HepG2 (cell line): Measurements from ENCODE around the gene ZDHHC7. TPM values are rescaled to one million over a fixed set of nuclear protein-coding genes. Genes with fewer than 3 reads are reported as not detected.

Experiments used
- AKAP8 ChIP-seq: sonication (generic); formaldehyde crosslinking; IDR thresholded peaks from 2 replicates; pipeline ENCODE4 v1.5.1; 2020; ENCODE audit warnings: mild to moderate bottlenecking, missing genetic modification reagents
- CHD4 ChIP-seq: fragments of 200-600 bp; sonication (generic); IDR thresholded peaks from 2 replicates; pipeline ENCODE4 v1.7.0; 2017; ENCODE audit warnings: mild to moderate bottlenecking, low read length, borderline replicate concordance
- CREBL2 ChIP-seq: sonication (generic); formaldehyde crosslinking; IDR thresholded peaks from 2 replicates; pipeline ENCODE4 v1.8.1; 2023; ENCODE audit warnings: missing genetic modification reagents, mild to moderate bottlenecking, borderline replicate concordance
- ELF4 ChIP-seq: sonication (generic); formaldehyde crosslinking; IDR thresholded peaks from 2 replicates; pipeline ENCODE4 v1.5.0; 2020; ENCODE audit warnings: missing genetic modification reagents, mild to moderate bottlenecking, moderate library complexity, borderline replicate concordance
- FOSL1 ChIP-seq: sonication (generic); formaldehyde crosslinking; IDR thresholded peaks from 2 replicates; pipeline ENCODE4 v1.9.0; 2021; ENCODE audit warnings: missing genetic modification reagents, borderline replicate concordance
- HOXA5 ChIP-seq: sonication (generic); formaldehyde crosslinking; IDR thresholded peaks from 2 replicates; pipeline ENCODE4 v1.4.0; 2020; ENCODE audit warnings: missing genetic modification reagents
- MIER2 ChIP-seq: IDR thresholded peaks from 2 replicates; pipeline ENCODE4 v1.6.1; 2016; ENCODE audit warnings: missing biosample characterization, missing genetic modification reagents
- MIXL1 ChIP-seq: IDR thresholded peaks from 2 replicates; pipeline ENCODE4 v1.6.1; 2016
- NFKBIZ ChIP-seq: IDR thresholded peaks from 2 replicates; pipeline ENCODE4 v1.6.1; 2018; ENCODE audit warnings: missing genetic modification reagents, missing compliant biosample characterization
- SMYD3 ChIP-seq: sonication (generic); formaldehyde crosslinking; IDR thresholded peaks from 2 replicates; pipeline ENCODE4 v1.8.1; 2023; ENCODE audit warnings: mild to moderate bottlenecking, missing genetic modification reagents
- SRSF1 ChIP-seq: fragments of 200-400 bp; formaldehyde crosslinking; optimal IDR thresholded peaks from 2 replicates; pipeline ENCODE3; 2017; ENCODE audit warnings: mild to moderate bottlenecking, low read depth, low read length, moderate library complexity
- TFE3 ChIP-seq: IDR thresholded peaks from 2 replicates; pipeline ENCODE4 v1.6.1; 2016
- ZNF17 ChIP-seq: sonication (generic); formaldehyde crosslinking; IDR thresholded peaks from 2 replicates; pipeline ENCODE4 v1.5.0; 2020; ENCODE audit warnings: mild to moderate bottlenecking, missing genetic modification reagents
- ZNF224 ChIP-seq: sonication (generic); formaldehyde crosslinking; IDR thresholded peaks from 2 replicates; pipeline ENCODE4 v1.5.0; 2020; ENCODE audit warnings: mild to moderate bottlenecking, missing genetic modification reagents
- ZNF333 ChIP-seq: sonication (generic); formaldehyde crosslinking; IDR thresholded peaks from 2 replicates; pipeline ENCODE4 v1.4.0; 2020; ENCODE audit warnings: mild to moderate bottlenecking, missing genetic modification reagents, borderline replicate concordance
- ZNF367 ChIP-seq: sonication (generic); formaldehyde crosslinking; IDR thresholded peaks from 2 replicates; pipeline ENCODE4 v1.4.0; 2020; ENCODE audit warnings: missing genetic modification reagents, borderline replicate concordance
- ZNF556 ChIP-seq: sonication (generic); formaldehyde crosslinking; IDR thresholded peaks from 2 replicates; pipeline ENCODE4 v1.4.0; 2020; ENCODE audit warnings: mild to moderate bottlenecking, missing genetic modification reagents, borderline replicate concordance
- ZNF652 ChIP-seq: IDR thresholded peaks from 2 replicates; pipeline ENCODE4 v1.6.1; 2016; ENCODE audit warnings: low read depth, borderline replicate concordance
- ZNF670 ChIP-seq: sonication (generic); formaldehyde crosslinking; IDR thresholded peaks from 2 replicates; pipeline ENCODE4 v1.8.0; 2022; ENCODE audit warnings: mild to moderate bottlenecking, missing genetic modification reagents, borderline replicate concordance
- ZNF691 ChIP-seq: sonication (generic); formaldehyde crosslinking; IDR thresholded peaks from 2 replicates; pipeline ENCODE4 v1.4.0; 2020; ENCODE audit warnings: missing genetic modification reagents, low read depth, mild to moderate bottlenecking, borderline replicate concordance
- polyA plus RNA-seq, 8 experiments: library from polyadenylated mRNA; depleted of rRNA in 3 of 8; stranded (reverse) in 7 of 8; unstranded in 1 of 8; fragments of >200 nt; fragmentation: Illumina TruSeq in 4 of 8; extraction: Trizol in 4 of 8; gene quantifications; 2 replicates each; pipeline versions ENCODE4 v1.2.1 to v1.2.3, GENCODE V29; 2011 to 2016; ENCODE audit warnings: low read depth in 4 of 8, missing spikeins in 1 of 8, mixed read lengths in 1 of 8; ENCODE audit not compliant: insufficient read depth in 1 of 8
- total RNA-seq, 5 experiments: library from RNA; depleted of rRNA; stranded (reverse); fragments of >200 nt; fragmentation: Illumina TruSeq; extraction: Trizol; gene quantifications; 2 replicates each; pipeline ENCODE4 v1.2.3, GENCODE V29; 2016; ENCODE audit warnings: low read depth in 1 of 5
- TF ChIP-seq, protein P1 (sequence below): sonication (generic); formaldehyde crosslinking; IDR thresholded peaks from 2 replicates; pipeline ENCODE4 v1.4.0; 2020; ENCODE audit warnings: missing genetic modification reagents
- TF ChIP-seq, protein P2 (sequence below): sonication (generic); formaldehyde crosslinking; IDR thresholded peaks from 2 replicates; pipeline ENCODE4 v1.5.1; 2020; ENCODE audit warnings: mild to moderate bottlenecking, moderate library complexity, missing genetic modification reagents

The ZDHHC7 gene
- total and polyA plus RNA-seq, 2 of the 13 experiments (the other 11 are each of a cell fraction or from before 2014, with no cell fraction given), result 46.8 to 67.6 TPM

DNA sequence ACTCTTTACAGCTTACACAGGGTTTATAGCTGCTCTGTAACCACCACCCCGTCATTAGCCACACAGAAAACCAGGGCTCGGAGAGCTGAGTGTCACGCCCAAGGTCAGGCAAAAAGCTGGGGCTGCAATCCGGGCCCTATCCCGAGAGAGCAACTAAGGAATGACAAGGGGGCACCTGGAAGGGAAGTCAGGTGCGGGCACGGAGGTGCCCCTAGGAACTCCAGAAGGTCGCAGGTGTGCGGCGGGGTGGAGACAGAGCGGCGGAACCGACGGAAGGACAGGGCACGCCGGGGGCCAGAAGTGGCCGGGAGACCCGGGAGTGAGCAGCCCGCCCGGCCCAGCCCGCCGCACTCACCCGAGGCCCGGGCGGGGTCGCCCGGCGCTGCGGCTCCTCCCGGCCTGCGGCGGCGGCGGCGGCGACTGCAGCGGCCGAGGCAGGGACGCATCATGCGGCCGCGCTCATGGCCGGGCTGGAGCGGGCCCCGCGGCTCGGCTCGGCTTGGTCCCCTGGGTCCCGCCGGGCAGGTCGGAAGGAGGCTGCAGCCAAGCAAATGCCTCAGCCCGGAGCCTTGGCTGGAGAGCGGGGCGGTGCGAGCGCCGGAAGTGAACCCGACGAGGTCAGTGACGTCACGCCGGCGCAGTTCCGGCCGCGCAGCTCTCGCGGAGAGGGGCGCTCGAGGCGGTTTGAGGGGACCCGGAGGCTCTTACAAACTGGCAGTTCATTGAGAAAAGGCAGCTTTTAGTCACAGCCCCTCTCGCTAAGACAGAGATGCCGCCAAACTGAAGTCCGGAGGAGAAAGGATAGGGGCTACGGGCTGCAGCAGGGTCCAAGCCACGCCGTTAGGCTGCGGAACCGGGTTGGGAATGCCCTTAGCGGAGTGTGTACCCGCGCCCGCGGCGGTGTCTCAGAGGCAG lies at the start of gene ZDHHC7 (continued):
- TF ChIP-seq HOXA5 (CRISPR knock-in tag) (peak; percentile 86; the same call in 1 of the 2 replicates), ZNF670 (CRISPR knock-in tag) (peak; percentile 81), FOSL1 (CRISPR knock-in tag) (0 out of 2 replicates have a peak, but pooled peaks have one; percentile 15), ZNF224 (CRISPR knock-in tag) (0 out of 2 replicates have a peak, but pooled peaks have one; percentile 50), MIXL1 (CRISPR knock-in tag) (peak; percentile 77; the same call in 1 of the 2 replicates), TFE3 (CRISPR knock-in tag) (peak; percentile 20; the same call in 1 of the 2 replicates), ZNF652 (CRISPR knock-in tag) (no peak), ZNF333 (CRISPR knock-in tag) (peak; percentile 69; the same call in 1 of the 2 replicates), CHD4 (0 out of 2 replicates have a peak, but pooled peaks have one; percentile 9), SRSF1 (peak; percentile 84), ELF4 (CRISPR knock-in tag) (peak; percentile 86; the same call in 1 of the 2 replicates), ZNF367 (CRISPR knock-in tag) (no peak), MIER2 (CRISPR knock-in tag) (no peak), ZNF17 (CRISPR knock-in tag) (no peak), ZNF556 (CRISPR knock-in tag) (no peak; the same call in 1 of the 2 replicates), AKAP8 (CRISPR knock-in tag) (peak; percentile 67; the same call in 1 of the 2 replicates), CREBL2 (no peak; the same call in 1 of the 2 replicates), NFKBIZ (CRISPR knock-in tag) (no peak; the same call in 1 of the 2 replicates), SMYD3 (CRISPR knock-in tag) (no peak; the same call in 1 of the 2 replicates), ZNF691 (CRISPR knock-in tag) (peak; percentile 32; the same call in 1 of the 2 replicates)
- TF ChIP-seq, protein P1, sequence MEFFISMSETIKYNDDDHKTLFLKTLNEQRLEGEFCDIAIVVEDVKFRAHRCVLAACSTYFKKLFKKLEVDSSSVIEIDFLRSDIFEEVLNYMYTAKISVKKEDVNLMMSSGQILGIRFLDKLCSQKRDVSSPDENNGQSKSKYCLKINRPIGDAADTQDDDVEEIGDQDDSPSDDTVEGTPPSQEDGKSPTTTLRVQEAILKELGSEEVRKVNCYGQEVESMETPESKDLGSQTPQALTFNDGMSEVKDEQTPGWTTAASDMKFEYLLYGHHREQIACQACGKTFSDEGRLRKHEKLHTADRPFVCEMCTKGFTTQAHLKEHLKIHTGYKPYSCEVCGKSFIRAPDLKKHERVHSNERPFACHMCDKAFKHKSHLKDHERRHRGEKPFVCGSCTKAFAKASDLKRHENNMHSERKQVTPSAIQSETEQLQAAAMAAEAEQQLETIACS (CRISPR knock-in tag), result peak; percentile 30; the same call in 1 of the 2 replicates
- TF ChIP-seq, protein P2, sequence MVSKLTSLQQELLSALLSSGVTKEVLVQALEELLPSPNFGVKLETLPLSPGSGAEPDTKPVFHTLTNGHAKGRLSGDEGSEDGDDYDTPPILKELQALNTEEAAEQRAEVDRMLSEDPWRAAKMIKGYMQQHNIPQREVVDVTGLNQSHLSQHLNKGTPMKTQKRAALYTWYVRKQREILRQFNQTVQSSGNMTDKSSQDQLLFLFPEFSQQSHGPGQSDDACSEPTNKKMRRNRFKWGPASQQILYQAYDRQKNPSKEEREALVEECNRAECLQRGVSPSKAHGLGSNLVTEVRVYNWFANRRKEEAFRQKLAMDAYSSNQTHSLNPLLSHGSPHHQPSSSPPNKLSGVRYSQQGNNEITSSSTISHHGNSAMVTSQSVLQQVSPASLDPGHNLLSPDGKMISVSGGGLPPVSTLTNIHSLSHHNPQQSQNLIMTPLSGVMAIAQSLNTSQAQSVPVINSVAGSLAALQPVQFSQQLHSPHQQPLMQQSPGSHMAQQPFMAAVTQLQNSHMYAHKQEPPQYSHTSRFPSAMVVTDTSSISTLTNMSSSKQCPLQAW (CRISPR knock-in tag), result peak; percentile 90
